ENCODE measurements around the gene DRD2.
"Not testable (repeated sequence)": the region's sequence is repeated elsewhere in the genome, so short reads cannot be mapped to it uniquely, and the experiment has no call there.

DRD2 gene

DNA sequence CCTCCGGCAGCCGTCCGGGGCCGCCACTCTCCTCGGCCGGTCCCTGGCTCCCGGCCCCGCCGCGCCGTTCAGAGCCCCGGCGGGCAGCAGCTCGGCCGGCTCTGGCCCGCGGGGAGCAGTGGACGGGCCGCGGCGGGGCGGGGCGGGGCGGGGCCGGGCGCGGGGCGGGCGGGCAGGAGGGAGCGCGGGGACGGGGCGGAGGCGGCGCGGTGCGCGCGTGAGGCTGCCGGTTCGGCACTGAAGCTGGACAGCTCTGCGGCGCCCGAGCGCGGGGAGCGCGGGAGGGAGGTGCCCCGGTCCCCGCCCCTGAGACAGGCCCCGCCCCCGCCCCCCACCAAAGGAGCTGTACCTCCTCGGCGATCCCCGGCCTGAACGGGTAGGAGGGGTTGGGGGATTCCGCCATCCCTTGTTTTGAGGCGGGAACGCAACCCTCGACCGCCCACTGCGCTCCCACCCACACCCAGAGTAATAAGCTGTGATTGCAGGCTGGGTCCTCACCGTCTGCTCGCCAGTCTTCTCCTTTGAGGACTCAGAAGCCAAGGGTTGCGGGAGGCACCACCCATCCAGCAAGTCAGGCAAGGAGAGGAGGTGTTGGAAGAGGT, at the start of gene DRD2:
DRD2 (minus strand) TSS at position 239 of the 602 bp plus-strand sequence. CDS start 50,747 bp downstream, outside the sequence.
- no peak for DNase-seq (ENCODE audit: low read depth in 2 of 2)

DNA sequence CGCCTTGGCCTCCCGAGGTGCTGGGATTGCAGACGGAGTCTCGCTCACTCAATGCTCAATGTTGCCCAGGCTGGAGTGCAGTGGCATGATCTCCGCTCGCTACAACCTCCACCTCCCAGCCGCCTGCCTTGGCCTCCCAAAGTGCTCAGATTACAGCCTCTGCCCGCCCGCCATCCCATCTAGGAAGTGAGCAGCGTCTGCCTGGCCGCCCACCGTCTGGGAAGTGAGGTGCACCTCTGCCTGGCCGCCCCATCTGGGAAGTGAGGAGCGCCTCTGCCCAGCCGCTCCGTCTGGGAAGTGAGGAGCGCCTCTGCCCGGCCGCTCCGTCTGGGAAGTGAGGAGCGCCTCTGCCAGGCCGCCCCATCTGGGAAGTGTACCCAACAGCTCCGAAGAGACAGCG, 48.7 kb upstream of the DRD2 start:
- not testable (repeated sequence) for DNase-seq (ENCODE audit: low read depth in 2 of 2)

DNA sequence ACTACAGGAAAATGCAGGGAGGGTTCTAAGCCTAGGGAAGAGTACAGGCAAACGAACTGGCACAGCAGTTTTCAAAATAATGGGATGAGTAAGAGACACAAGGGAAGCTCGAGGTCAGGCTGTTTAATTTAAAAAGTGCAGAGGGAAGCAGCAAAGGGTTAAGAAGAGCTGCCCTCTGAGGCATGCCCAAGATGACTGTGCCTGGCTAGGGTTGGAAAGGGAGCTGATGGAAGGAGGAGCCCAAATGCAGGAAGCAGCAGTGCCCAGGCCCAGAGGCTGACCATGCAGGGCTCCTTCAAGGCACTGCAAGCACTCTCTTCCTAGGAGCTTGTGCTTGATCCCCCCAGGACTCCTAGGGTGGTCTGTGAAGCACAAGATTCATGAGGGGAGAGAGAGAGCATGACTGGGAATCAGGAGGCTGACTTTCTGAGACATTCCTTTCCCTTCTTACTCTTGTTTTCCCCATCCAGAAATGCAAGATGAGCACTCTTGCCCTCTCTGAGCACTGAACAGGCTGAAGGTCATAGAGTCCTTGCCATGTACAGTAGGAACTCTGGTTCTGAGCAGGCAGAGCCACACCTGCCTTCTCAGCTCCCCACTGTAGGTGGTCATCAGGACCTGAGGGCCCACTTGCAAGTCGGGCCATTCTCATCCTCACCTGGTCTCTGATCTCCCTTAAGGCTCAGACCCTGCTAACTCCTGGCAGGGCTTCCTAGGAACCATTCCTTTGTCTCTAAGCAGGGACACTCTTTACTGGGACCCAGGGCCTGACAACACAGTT, 46.7 kb upstream of the DRD2 start:
- DNase-seq (ENCODE audit: low read depth in 2 of 2), result no peak

DNA sequence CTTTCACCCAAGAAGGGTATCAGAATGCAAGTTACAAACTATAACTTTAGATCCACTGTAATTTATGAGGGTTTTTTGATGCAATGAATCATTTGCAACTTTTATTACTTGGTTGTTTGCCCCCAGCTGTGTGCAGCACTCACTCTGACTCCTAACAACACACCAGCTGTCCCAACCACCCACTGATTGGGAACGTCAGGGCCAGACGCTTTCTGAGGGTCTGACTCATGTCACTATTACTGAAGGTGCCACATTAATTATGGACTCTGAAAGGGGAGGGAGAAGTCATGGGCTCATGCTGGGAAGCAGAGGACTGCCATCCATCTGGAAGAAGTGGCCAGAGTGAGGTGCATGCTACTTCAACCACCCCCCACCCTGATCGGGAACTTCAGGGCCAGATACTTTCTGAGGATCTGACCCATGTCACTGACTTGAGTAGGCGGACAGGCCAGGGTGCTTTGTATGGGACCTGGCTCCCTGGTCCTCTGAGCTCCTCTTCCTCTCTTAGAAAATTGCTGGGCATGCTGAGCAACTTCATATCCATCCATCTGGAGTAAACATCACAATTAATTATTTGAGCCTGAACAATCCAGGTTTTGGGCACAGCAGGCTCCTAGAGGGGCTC, 44.9 kb upstream of the DRD2 start:
- DNase-seq (ENCODE audit: low read depth in 2 of 2), result no peak

DNA sequence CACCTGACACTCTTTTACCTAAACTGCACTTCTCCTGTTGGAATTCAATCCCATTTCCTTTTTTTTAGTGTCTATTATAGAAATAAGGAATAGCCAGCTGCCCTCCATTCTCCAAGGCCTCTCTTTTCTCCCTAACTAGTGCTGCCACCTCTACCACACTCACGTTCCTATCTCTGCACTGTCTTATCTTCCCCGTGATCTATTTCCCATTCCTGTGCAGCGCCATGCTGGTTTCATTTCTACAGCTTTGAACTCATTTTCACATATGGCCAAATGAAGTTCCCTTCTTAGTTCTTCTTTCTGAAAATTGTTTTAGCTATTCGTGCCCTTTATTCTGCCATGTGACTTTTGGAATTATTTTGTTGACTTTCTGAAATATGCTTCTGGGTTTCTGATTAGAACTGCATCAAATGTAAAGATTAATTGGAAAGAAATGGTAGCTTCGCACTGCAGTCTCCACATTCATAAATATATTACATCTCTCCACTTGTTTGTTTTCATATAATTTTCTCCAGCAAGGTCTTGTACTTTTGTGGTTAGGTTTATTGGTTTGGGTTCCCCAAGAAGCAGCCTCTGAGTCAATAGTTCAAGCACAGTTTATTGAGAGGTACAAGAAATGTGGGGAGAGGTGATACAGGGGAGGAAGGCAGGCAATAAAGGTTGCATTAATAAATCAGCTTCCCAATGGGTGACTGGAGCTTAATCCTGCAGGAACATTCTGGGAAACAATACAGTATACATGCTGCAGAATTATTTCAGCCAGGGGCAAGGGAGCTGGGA, 43.7 kb upstream of the DRD2 start:
- DNase-seq (ENCODE audit: low read depth in 2 of 2), result no peak

DNA sequence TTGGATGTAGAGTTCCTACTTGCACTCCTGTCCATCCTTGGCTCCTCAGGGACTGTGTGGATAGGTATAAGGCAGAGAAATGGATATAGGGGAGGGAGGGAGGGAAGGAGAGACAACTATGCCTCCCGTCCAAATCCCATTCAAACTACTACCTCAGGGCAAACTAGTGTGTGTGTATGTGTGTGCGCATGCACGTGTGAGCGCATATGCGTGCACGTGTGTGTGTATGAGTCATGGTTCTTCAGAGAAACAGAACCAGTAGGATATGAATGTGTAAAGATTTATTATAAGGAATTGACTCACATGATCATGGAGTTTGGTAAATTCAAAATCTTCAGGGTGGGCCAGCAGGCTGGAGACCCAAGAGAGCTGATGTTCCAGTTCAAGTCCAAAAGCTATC, 42.2 kb upstream of the DRD2 start:
- DNase-seq (ENCODE audit: low read depth in 2 of 2), result no peak

DNA sequence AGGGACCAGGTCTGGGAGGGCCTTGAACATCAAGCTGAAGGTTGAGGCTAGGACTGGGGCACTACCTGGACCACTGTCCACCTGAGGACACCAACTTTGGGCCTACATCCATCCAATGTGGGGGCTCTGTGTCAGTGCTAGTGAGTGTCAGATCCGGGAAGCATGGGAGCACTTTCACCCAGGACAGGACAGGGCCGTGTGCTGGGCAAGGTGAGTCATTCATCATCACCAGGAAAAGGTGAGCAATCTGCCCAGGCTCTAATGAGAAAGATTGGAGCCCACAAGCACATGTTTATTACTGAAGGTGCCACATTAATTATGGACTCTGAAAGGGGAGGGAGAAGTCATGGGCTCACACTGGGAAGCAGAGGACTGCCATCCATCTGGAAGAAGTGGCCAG, 39.7 kb upstream of the DRD2 start:
- DNase-seq (ENCODE audit: low read depth in 2 of 2), result no peak

DNA sequence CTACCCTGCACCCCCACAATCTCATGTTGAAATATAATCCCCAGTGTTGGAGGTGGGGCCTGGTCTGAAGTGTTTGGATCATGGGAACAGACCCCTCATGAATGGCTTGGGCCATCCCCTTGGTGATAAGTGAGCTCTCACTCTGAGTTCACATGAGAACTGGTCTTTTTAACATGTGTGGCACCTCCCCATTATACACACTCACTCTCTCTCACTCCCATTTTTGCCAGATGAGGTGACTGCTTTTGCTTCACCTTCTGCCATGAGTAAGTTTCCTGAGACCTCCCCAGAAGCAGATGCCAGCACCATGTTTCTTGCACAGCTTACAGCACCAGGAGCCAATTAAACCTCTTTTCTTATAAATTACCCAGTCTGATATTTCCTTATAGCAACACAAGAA, 32.1 kb upstream of the DRD2 start:
- DNase-seq (ENCODE audit: low read depth in 2 of 2), result no peak

DNA sequence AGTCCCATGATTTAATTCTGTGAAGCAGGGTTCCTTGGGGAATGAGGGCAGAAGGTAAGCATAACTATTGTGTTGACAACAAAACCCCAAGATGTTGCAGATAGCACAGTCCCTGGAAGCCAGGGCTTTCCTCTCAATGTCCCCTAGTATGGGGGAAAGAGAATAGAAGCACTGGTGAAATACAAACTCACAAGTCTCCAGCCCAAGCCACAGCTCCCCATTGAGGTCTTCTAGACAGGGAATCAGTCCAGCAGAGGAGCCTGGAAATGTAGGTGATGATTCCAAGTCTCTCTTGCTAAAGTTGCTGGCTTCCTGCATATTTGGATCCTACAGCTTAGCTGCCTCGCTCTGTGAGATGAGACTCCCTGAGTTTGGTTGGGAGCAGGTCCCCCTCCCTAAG, 31.7 kb upstream of the DRD2 start:
- no peak for DNase-seq (ENCODE audit: low read depth in 2 of 2)

DNA sequence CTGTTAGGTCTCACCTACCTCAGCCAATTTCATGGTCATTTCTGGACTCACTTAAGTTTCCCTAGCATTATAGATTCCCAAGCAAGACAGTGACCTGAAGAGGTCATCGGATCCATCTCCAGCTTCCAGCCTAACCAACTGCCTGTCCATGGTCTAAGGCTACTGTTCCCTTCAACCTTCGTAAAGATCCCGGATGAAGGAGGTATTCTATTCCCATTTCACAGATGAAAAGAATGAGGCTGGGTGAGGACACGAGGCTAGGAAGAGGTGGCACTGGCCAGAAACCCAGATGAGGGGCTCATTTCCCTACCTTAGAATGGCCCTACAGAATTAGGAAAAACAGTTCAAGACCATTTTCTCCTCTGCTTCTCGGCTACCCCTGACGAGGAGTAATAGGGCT, 31.3 kb upstream of the DRD2 start:
- no peak for DNase-seq (ENCODE audit: low read depth in 2 of 2)

DNA sequence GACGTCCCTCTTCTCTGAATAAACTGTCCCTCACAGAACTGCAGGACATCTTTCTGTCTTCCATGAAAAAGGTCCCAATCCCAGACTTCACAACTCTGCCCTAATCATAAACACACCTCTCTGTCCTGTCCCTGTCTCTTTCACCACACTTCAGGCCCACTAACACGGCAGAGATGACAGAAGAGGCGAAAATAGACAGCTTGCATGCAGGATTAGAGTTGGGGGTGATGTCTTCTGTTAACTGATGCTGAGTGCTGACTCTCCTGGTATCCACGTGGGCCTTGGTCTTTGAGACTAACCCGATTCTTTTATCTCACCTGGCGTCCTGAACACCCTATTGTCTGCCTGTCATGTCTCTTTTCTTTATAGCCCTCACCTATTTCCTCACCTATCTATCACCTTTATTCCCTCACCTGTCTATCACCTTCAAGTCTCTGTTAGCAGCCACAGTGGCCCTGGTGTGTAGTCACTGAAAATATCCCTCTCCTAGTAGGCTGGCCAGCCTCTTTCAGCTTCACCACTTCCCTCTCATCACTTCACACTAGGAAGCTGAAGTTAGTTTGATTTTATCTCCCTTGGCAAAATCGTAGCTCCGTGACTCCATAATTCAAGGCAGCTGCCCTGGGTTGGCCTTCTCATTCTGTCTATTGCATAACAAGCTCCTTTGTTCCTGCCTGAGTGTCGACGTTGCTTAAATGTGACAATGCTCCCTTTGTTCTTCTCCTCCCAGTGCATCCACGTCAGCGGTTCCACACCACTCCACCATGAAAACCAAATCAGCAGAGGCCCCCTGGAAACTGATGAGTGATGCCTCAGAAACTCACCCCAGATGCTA, 30.6 kb upstream of the DRD2 start:
- no peak for DNase-seq (ENCODE audit: low read depth in 2 of 2)

DNA sequence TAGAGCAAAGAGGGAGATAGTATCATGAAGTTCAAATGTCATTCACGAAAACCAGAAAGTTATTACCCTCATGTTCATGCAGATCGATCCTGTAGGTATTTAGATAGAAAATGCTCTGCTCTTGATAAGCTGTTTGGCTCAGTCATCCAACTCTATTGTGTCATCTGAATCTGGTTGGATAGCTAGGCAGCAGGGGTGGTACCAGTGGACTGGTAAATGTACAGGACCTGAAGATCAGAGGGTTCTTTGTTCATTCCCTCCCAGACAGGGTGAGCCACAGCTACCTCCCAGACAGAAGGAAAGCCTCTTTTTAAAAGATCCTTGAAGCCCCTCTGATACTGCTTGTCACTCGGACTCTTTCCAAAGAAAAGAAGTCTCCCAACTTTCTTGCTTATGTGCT, 29.8 kb upstream of the DRD2 start:
- no peak for DNase-seq (ENCODE audit: low read depth in 2 of 2)

DNA sequence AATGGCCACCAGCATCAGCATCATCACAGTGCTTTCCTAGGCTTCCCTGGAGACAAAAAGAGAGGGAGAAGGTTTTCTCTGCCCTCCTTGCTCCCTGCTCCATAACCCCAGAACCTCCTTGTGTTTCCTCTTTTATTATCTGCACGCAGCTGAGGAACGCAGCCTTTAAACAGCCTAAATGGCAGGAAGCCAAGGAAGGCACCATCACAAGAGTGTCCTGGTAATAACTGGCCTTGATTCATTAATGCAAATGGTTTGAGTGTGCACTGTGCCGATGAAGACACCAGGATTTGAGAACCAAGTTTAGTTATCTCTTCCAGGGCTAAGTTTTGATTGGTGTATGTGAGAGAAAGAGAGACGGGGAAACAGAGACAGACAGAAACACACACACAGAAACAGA, 29.4 kb upstream of the DRD2 start:
- no peak for DNase-seq (ENCODE audit: low read depth in 2 of 2)

DNA sequence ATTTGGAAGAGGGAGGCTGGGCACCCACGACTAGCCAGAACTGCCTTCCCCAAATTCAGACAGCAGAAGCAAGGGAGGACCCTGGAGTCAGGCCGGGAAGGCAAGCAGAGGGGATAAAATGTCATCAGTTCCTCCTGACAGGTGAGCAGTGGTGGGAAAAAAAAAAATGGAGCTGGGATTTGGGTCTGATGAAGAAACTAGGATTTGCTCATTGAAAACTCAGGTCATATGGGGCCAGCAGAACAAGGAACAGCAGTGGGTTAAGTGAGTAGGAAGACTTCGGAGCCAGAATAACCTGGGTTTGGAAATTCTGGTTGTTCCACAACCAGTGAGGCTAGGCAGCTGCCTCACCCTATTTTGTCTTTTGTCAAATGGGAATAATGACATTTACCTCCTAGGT, 28.9 kb upstream of the DRD2 start:
- no peak for DNase-seq (ENCODE audit: low read depth in 2 of 2)

DNA sequence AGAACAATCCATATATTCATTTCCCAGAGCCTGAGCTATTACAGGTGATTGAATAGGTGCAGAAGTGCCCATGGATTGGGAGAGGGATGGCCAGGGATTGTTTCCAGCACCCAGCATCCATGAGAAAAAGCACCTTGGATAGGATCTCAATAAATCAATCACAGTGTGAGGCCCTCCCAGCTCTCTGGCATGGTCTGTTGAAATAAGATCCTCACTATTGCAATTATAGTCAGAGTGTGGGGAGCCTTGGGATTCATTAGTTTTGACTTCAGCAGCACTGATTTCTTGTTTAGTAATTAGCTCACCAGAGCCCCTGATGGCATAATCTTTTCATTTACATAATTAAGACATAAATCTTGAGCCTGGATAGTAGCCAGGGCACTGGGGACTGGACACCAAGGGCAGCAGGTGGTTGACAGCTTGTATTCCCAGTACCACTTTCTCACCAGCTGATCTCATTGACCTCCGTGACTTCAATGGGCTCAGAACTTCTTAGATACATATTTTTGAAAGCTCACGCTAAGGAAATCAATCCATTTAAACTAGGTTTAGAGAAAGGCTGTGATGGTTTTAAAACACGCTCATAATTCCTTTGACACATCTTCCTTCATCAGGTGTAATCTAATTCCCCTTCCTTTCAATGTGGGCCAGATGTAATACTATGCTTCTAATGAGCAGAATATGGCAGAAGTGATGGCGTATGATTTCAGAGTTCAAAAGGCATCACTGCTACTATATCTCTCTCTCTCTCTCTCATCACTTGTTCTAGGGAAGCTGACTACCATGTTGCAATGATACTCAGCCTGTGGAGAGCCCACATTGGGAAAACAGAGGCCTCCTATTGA, 22.1 kb upstream of the DRD2 start:
- no peak for DNase-seq (ENCODE audit: low read depth in 2 of 2)

DNA sequence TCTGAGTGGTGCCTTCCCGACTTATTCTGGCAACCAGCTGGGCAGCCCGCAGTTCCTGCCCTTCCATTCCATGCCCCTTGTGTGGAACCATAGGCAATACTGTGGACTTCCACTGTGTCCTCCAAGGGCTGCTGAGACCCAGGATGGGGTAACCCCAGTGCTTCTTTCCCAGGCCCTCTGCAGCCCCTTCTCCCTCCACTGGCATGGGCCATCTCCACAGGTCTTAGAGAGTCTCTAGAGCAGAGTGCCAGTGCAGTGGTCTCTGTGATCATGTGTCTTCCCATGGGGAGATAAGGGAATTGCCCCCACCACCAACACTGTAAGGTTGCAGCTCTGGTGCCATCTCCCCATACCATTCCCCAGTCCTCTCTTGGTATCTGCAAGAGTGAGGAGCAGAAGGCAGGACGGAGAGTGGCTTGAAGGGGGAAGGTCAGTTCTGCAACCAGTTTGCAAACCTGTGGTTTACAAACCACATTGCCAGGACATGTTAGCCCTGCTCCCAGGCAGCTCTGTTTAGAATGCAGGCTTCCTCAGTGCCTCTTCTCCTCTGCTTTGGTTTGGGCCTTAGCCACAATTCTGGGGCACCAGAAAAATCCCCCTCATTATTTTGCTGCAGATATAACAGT, 20.9 kb upstream of the DRD2 start:
- DNase-seq (ENCODE audit: low read depth in 2 of 2), result no peak

DNA sequence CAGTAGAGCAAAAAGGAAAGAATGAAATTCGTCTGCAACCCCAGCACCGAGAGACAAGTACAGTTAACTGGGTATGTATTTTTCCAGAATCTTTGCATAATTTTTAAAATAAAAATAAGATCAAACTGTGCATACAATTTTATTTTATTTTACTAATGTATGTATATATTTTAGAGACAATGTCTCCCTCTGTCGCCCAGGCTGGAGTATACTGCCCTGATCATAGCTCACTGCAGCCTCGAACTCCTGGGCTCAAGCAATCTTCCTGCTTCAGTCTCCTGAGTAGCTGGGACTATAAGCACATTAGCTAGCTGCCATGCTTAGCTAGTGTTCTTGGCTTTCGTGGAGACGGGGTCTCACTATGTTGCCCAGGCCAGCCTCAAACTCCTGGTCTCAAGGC, 18.8 kb upstream of the DRD2 start:
- DNase-seq (ENCODE audit: low read depth in 2 of 2), result no peak

DNA sequence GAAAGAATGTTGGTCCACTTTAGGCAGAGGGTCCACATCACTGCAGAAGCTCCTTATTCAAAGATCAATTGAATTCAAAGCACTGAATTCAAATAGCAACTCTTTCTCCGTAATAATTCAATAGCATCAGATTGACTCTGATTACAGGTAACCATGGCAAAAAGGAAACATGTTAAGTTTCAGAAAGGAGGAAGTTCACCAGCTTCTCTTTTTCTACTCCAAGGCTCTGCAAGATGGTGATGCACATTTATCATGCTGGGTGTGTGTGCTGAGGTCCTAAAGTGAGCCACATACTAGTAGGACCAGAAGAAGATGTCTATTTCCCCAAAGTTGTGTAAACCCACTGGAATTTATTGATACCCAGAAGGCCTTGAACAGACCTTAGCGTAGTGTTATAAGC, 18.0 kb upstream of the DRD2 start:
- no peak for DNase-seq (ENCODE audit: low read depth in 2 of 2)

DNA sequence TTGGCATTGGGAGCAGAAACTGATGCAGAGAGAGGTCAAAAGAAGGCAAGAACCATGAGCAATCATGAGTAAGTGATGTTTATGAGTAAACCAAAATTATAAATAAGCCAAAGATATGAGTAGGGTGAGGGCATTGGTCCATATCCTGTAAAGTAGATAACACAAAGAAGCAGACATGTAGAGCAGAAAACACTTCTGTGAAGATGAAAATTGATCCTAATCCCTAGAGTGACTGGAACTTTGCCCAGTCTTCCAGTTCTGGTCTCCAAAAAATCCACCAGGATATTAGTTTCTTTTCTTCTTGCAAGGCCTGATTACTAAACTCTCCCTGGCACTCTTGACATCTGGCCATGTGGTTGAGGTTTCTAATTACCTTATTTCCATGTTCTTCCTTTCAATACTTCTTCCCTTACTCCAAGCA, 13.7 kb upstream of the DRD2 start:
- no peak for DNase-seq (ENCODE audit: low read depth in 2 of 2)

DNA sequence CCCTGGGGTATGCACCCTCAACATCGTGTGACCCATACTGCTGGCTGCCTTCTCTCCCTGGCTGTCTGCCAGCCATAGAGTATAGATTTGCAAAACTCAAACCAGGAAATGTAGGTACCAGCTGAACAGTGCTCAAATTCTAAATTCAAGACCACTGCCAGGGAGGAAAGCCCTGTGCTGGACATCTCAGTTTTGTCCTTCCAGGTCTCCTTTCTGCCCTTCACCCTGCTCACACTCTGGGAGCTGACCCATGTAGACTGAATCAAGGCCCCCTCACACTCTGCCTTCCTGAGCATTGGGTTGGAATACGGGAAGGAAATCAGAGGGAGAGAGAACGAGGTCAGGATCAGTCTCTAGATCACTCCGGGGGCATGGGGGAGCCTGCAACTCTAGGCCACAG, 12.4 kb upstream of the DRD2 start:
- DNase-seq (ENCODE audit: low read depth in 2 of 2), result no peak
